Effector CD8-positive, alpha-beta T cell (primary cell): ENCODE measurements around the gene CEACAM19.
A peak's percentile ranks its signal among the peaks of the same experiment; 100 is the strongest.
"Not testable (repeated sequence)": the region's sequence is repeated elsewhere in the genome, so short reads cannot be mapped to it uniquely, and the experiment has no call there.

Source experiments
- DNase-seq: peaks from one replicate; lab custom pipeline; 2025; lab: John Stamatoyannopoulos, UW

The CEACAM19 gene

DNA sequence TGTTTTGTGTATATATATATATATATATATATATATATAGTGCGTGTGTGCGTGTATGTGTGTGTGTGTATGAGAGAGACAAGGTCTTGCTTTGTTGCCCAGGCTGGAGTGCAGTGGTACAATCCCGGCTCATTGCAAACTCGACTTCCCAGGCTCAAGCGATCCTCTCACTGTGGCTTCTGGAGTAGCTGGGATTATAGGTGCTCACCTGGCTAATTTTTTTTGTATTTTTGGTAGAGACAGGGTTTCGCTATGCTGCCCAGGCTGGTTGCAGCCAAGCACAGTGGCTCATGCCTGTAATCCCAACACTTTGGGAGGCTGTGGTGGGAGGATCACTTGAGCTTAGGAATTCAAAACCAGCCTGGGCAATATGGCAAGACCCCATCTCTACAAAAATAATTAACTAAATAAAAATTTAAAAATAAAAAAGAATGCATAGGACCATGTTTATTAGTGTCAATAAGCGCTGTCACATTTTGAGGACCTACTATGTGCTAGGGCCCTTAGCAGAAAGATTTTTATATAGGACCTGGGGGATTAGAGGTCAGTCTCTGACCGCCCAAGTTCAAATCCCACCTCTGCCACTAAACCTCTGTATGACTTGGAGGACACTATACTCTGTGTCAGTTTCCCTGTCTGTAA, 25.8 kb upstream of the CEACAM19 start:
- no peak for DNase-seq

DNA sequence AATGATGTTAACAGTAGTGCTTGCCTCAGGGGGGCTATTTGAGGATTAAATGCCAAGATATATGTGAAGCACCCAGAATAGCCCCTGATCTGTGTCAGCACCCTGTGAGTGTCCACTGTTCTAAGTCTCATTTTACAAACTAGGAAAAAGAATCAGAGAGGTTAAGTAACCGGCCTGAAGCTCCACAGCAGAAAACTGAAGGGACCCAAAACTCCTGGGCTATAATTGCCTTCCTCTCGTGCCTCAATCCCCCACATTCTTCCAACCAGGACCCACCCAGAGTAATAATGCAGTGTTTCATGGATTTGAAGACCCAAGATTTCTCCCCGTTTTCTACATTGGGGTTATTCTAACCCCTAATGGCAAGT, 25.2 kb upstream of the CEACAM19 start:
- no peak for DNase-seq

DNA sequence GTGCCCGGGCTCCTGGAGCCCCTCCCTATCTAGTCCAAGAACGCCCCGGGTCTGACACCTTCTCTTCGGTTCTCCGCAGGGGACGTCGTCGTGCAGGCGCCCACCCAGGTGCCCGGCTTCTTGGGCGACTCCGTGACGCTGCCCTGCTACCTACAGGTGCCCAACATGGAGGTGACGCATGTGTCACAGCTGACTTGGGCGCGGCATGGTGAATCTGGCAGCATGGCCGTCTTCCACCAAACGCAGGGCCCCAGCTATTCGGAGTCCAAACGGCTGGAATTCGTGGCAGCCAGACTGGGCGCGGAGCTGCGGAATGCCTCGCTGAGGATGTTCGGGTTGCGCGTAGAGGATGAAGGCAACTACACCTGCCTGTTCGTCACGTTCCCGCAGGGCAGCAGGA, 24.1 kb upstream of the CEACAM19 start:
- no peak for DNase-seq

DNA sequence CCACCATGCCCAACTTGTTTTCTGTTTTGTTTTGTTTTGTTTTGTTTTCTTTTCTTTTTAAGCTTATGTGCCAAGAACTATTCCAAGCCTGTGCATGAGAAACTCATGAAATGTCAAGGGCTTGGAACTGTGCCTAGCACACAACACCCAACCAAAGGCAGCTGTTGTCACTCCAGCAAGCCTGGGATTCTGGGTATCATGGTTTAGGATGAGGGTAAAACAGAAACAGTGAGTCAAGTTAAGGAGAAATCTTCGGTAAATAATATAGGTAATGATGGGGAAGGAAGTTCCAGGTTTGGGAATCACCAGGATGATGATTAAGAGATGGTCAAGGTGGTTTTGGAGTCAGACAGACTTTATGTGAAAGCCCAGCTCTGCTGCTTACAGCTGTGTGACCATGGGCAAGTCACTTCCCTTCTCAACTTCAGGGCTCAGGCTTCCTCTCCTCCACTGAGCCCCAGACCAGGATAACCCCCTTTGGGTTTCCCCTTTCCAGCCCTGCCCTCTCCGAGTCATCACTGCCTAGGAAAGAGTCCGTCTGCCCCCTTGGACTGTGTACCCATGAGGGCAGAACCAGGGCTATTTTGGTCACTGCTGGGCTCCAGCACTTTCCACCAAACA, 22.5 kb upstream of the CEACAM19 start:
- DNase-seq: no peak

DNA sequence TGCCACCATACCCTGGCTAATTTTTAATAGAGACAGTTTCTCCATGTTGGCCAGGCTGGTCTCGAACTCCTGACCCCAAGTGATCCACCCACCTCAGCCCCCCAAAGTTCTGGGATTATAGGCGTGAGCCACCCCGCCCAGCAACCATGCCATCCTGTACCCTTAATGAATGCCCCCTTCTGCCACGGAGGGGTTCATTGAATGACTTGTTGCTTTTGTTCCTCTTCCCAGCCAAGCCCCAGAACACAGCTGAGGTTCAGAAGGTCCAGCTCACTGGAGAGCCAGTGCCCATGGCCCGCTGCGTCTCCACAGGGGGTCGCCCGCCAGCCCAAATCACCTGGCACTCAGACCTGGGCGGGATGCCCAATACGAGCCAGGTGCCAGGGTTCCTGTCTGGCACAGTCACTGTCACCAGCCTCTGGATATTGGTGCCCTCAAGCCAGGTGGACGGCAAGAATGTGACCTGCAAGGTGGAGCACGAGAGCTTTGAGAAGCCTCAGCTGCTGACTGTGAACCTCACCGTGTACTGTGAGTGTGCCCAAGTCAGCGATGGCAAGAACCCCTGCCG, 21.6 kb upstream of the CEACAM19 start:
- DNase-seq: no peak

DNA sequence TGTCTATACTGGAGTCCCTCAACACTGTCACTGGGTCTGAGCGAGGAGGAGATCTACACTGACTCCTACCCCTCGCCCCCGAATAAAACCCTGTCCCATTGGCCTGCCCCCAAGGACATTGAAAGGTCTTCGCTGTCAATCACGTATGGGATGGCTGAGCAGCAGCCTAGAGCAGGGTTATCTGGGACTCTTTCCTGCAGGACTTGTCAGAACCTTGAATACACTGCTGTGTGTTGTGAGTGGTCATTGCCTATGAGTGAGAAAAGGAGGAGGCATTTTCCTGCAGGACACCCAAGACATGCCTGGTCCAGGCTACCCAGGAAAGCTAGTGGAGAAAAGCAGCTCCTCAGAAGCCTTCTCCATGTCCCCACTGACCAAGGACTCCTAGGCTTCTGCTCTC, 17.9 kb upstream of the CEACAM19 start:
- no peak for DNase-seq

DNA sequence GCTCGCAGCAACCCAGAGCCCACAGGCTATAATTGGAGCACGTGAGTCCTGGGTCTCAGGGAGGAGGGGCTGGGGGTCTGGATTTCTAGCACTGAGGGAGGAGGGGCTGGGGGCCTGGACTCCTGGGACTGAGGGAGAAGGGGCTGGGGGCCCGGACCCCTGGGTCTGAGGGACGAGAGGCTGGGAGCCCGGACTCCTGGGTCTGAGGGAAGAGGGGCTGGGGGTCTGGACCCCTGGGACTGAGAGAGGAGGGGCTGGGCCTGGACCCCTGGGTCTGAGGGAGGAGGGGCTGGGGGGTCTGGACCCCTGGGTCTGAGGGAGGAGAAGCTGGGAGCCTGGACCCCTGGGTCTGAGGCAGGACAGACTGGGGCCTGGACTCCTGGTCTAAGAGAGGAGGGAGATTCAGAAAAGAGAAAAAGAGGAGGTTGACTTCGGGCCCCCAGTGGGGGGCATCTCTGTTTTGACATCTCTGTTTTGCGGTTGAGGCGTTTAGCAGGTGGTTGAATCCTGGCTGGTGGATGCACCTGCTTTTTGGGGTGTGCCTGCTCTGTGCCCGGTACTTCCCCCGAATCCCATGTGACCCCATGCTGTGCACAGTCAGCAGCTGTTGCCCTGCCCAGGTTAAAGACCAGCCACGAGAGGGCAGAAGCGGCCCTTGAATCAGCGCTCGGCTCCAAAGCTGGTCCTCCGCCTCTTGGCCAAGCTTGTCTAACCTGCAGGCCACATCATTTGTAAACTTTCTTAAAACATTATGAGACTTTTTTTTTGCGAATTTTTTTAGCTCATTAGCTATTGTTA, 17.1 kb upstream of the CEACAM19 start:
- DNase-seq: peak; percentile 41

DNA sequence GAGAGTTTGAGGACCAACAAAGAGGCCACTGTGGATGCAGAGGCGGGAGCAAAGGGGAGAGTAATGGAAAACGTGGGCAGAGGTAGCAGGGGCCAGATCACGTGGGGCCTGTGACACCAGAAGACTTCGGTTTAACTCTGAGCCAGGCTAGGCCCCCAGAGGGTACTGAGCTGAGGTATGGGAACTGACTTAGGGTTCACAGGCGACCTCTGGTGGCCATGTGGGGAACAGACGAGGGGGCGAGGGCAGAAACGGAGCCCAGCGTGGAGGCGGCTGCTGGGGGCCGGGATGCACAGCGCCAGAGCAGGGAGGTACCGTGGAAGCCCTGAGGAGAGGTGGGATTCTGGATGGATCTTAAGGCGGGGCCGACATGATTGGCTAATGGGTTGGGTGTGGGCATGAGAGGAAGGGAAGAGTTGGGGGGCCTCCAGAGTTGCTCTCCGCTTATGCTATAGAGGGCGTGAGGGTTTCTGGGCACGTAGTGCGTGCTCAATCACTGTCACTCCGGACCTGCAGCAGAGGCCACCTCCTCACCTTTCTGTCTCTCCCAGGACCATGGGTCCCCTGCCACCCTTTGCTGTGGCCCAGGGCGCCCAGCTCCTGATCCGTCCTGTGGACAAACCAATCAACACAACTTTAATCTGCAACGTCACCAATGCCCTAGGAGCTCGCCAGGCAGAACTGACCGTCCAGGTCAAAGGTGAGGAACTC, 13.9 kb upstream of the CEACAM19 start:
- DNase-seq: peak; percentile 49

DNA sequence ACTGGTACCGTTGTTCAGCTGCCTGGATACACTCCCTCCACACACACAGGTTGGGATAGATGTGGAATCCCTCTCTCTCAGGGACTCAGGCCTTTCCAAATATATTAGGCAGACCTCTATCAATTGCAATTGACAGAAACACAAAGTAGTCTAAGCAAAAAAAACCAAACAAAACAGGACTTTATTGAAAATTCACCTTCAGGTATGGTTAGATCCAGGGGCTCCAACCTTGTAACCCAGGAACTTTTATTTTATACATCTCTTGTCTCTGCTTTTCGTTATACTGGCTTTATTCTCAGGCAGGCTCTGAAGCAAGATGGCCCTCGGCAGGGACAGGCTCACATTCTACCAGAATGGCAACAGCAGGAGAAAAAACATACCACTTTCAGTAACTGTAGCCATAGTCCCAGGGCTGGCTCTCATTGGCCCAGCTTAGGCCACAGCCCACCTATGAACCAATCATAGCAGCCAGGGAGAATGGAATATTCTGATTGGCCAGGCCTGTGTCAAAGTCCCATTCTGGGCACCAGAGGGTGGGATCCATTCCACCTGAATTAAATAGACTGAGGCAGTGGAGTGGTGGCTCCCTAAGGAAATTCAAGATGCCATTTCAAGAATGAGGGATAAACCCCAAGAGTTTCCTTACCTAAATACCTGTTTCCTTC, 13.1 kb upstream of the CEACAM19 start:
- DNase-seq: no peak

DNA sequence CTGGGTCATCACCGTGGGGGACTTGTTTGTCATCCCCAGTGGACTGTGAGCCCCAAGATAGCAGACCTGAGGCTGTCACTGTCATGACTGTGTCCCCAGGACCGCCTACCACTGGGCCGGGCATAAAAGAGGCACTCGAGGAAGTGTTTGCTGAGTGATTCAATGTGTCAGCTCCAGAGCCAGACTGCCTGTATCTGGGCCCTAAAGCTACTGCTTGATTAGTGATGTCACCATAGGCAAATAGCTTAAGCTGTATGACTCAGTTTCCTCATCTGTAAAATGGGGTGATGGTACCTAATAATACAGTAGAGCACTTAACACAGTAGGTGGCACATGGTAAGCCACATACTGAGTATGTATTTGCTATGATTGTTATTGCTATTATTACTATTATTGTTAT, 11.2 kb upstream of the CEACAM19 start:
- DNase-seq: no peak

DNA sequence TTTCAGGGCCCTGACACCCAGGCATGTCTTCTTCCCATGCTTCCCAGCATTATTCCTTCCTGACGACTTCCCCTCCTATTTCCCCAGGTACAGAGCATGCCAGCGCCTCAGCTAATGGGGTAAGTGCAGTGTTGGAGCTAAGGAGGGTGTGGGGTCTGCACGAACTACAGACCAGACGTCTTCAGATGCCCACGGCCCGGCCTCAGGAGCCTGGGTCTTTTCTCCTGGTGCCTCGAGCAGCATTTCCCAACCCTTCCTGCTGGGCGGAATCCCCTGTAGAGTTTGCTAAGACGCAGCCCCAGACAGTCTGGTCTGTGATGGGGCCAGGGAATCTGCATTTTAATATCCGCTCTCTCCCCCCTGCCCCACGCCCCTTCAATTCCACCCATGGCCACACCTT, 10.1 kb upstream of the CEACAM19 start:
- no peak for DNase-seq

DNA sequence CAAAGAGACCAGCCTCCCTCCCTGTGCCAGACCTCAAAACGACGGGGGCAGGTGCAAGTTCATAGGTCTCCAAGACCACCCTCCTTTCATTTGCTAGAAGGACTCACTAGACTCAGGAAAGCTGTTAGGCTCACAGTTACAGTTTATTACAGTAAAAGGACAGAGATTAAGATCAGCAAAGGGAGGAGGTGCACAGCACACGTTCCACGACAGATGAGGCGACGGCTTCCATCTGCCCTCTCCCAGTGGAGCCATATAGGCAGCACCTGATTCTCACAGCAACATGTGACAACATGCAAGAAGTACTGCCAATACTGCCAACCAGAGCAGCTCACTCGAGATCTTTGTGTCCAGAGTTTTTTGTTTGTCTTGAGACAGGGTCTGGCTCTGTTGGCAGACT, 9.4 kb upstream of the CEACAM19 start:
- DNase-seq: no peak

DNA sequence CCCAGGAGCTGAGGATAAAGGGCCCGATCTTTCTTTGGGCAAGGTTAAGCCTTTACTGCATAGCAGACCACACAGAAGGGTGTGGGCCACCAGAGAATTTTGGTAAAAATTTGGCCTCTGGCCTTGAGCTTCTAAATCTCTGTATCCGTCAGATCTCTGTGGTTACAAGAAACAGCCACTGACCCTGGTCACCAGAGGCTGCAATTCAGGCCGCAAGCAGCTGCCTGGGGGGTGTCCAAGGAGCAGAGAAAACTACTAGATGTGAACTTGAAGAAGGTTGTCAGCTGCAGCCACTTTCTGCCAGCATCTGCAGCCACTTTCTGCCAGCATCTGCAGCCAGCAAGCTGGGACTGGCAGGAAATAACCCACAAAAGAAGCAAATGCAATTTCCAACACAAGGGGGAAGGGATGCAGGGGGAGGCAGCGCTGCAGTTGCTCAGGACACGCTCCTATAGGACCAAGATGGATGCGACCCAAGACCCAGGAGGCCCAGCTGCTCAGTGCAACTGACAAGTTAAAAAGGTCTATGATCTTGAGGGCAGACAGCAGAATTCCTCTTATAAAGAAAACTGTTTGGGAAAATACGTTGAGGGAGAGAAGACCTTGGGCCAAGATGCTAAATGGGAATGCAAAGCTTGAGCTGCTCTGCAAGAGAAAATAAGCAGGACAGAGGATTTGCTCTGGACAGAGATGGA, 8.4 kb upstream of the CEACAM19 start:
- DNase-seq: no peak

DNA sequence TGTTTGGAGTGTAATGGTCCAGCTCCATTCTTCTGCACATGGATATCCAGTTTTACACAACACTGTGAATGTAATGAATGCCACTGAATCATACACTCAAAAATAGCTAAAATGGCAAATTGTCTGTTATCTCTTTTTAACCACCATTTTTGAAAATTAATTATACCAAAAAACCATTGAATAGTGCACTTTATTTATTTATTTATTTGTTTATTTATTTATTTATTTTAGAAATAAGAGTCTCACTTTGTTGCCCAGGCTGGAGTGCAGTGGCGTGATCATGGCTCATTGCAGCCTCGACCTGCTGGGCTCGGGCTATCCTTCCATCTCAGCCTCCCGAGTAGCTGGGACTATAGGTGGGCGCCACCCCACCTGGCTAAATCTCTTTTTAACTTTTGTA, 7.3 kb upstream of the CEACAM19 start:
- no peak for DNase-seq

DNA sequence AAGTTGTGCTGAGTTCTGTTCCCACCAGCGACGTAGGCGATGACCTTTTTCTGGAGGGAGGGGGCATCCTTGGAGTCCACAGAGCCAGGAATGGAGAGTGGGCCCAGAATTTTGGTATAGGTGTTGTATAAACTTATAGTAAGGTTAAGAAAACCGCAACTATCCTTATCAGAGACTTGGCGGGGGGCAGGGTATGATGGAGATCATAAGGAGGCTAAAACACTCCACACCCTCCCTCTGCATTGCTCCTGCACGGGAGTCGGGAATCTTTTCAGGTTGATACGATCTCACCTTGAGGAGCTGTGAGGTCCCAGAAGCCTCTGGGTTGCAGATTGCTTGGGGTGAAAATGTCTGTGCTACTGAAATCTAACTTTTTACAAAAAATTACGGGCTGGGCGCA, 6.3 kb upstream of the CEACAM19 start:
- DNase-seq: no peak

DNA sequence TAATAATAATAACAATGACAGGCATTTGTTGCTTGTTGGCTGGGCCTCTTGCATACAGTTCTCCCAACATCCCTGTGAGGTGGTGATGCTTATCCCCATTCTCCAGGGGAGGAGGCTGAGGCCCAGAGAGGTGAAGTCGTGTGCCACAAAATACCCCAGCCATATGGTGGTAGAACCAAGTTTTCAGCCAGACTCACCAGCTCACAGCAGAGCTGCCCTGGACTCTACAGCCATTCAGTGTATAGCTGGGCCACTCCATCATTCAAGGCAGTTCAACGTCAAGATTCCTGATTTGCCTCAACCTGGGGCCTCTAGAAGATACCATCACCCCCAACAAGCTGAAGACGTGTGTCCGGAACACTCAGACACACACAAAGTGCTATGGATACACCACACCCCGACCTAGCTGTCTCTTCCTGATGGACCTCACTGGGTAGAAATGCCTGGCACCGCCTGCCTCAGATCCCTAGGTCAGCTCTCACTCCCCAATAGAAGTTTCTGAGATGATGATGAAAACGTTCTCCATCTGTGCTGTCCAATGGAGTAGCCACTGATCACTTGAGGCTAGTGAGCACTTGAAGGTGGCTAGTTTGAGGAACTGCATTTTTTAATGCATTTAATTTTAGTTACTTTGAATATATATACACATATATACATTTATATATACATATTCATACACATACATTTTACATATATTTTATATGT, 4.3 kb upstream of the CEACAM19 start:
- DNase-seq: no peak

DNA sequence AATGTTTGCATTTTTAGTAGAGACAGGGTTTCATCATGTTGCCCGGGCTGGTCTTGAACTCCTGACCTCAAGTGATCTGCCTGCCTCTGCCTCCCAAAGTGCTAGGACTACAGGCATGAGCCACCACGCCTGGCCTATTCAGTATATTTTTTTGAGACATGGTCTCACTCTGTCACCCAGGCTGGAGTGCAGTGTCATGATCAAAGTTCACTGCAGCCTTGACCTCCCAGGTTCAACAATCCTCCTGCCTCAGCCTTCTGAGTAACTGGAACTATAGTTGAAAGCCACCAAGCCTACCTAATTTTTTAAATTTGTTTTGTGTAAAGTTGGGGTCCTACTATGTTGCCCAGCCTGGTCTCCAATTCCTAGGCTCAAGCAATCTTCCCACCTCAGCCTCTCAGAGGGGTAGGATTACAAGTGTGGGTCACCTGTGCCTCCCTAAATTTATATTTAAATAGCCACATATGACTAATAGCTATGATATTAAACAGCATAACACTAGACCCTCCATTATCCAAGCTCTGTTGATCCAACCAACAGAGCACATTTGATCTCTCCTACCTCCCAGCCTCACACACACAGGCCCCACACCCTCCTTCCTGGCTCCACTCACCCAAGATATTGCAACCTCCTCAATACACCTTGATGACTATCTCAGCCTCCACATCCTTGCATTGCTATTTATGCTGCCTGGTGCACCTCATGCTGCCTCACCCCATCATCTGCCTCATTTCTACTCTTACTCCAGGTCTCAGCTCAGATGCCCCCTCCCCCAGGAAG, 2.1 kb upstream of the CEACAM19 start:
- DNase-seq: no peak

DNA sequence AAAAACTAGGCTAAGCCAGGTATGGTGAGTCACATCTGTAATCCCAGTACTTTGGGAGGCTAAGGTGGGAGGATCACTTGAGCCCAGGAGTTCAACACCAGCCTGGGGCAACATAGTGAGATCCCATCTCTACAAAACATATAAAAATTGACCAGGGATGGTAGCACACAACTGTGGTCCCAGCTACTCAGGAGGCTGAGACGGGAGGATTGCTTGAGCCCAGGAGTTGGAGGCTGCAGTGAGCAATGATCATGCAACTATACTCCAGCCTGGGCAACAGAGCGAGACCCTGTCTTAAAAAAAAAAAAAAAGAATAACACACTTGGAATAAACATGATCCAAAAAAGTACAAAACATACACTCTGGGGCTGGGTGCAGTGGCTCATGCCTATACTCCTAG, 1.3 kb upstream of the CEACAM19 start:
- not testable (repeated sequence) for DNase-seq

DNA sequence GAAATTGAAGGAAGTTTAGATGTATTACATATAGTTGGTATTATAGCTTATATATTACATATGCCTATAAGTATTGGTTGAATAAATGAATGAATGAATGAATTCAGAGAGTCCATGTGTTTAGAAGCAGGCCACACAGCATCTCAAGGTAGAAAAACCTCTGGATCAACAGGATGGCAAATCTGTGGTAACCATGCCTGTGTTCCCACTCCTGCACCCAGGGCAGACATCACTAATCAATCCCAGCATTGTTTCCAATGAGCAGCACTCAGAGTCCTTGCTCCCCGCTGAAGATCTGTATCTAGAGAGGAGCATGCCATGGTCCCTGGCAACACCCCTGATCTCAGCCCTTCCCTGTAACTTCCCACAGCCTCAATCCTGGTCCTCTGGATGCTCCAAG, 944 bp downstream of the CEACAM19 start:
- no peak for DNase-seq

DNA sequence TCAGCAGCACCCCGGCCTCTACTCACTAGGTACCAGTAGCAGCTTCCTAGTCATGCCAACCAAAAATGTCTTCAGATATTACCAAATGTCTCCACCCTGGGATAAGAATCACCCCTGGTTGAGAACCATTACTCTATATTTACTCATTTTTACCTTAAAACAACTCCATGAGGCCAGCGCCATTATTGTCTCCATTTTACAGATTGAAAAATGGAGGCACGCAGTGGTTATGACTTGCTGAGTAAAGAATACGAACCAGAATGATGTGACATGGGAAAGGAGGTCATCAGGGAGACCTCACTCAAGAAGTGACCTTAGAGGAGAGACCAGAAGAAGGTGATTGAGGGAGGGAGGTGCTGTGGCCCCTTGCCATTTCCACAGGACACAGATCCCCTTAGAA, 2.2 kb downstream of the CEACAM19 start:
- no peak for DNase-seq
